ENCODE results near the gene DOK3. TPM values are rescaled to one million over a fixed set of nuclear protein-coding genes. Genes with fewer than 3 reads are reported as not detected.

The DOK3 gene
- total RNA-seq, 1 donor from 2014 or later = 4.2 TPM

DNA sequence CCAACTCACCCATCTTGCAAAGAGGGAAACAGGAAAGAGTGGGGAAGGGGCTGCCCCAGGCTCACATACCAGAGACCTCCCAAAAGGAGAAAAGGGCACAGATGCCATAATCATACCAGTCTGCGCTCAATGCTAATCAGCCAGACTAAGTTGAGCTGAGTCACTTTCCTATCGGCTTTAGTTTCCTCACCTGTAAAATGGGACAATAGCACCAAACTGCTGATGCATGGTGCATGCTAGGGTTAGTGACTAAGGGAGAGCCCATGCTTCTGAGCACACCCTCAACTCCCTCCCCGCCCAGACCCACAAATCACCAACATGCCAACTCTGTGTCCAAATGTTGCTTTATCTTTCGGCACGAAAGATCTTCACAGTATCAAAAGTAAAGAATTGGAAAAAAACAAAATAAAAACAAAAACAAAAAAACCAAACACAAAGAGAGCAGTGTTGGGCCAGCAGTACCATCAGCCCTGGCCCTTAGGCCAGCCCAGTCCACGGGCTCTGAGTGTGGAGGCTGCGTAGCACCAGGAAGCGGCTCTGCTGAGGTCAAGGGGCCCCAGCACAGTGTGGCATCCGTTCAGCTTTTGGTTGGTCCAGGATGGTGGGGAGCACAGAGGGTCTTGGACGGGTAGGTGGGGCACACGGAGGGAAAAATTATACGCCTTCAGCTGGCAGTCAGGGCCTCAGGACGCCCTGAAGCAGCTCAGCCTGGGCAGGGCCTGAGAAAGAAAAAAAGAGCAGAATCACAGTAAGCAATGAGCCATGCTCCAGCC lies 10.0 kb upstream of the DOK3 start:
- intact Hi-C loops (cut with DNase I) = no loop called here
- ATAC-seq (ENCODE audit: poor library complexity) (no peak), DNase-seq (peak; percentile 16)

DNA sequence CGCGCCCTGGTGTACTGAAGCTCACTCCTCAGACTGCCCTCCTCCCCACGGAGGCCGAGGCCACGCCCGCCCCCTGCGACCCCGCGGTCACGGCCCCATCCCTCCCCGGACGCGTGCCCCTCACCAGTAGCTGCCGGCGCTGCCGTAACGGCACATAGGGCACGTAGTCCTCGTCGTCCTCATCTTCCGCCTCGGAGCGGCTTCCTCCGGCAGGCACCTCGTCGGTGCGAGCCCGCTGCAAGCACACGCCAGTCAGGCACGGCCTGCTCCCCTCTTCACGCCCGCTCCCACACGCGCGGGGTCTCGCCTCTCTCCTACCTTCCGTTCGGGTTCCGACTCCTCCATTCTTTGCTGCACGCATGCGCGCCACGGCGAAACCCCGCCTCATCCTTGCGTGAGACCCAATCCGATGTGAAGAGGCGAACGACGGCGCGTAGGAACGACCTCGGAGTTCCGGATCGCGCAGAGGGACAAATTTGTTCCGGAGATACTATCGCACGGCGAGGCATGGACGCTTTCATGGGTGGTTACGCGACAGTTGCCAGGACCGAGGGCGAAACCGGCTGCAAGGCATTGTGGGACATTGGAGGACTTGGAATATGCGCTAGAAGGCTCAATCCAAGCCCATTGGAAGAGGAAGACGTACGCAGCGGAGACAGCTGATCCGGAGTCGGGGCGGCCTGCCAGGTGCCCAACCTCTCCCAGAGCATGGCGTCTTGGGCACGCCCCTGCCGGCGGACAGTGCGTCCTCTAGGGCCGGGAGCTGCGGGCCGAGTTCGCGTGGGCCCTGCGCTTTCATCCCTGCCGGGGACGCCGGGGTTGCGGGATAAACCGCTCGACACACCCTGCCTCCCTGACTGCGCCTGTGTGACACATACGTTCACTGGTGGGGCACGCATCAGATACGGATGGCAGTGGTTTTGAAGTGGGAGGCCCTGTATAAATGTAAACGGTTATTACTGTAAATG lies 7.3 kb upstream of the DOK3 start, which contains the start of gene DDX41:
Gene DDX41 (minus strand): TSS at position 361 of the 968 bp plus-strand sequence. CDS start 16 bp downstream, at position 345.
- ATAC-seq (ENCODE audit: poor library complexity) = peak; percentile 94
- intact Hi-C loops (cut with DNase I) = no loop called here
- DNase-seq = peak; percentile 98

GRCh38 chr5:177515580-177515979 lies 6.0 kb upstream of the DOK3 start:
- no peak for ATAC-seq (ENCODE audit: poor library complexity)

DNA sequence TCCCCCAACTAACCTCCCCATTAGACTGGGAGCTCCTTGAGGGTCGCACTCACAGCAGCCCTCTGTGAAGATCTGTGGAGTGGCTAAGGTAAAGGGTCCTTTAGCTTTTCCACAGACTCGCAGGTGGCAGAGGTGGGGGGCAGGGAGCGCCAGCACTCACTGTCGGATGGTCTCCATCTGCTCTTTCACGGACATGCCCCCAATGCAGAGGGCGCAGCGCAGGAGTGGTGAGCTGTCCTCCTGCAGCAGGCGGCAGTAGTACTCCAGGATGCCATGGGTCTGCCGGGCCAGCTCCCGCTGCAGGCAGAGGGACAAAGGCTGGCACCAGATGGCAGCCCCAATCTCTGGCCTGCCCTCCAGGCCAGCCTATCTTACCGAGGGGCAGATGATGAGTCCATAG lies 4.9 kb upstream of the DOK3 start:
- ATAC-seq (ENCODE audit: poor library complexity) (no peak), DNase-seq (no peak)
- intact Hi-C loops (cut with DNase I) = no loop called here

More at GRCh38 chr5:177515580-177515979, 6.0 kb upstream of the DOK3 start:
- DNase-seq = no peak
- intact Hi-C loops (cut with DNase I) = no loop called here

DNA sequence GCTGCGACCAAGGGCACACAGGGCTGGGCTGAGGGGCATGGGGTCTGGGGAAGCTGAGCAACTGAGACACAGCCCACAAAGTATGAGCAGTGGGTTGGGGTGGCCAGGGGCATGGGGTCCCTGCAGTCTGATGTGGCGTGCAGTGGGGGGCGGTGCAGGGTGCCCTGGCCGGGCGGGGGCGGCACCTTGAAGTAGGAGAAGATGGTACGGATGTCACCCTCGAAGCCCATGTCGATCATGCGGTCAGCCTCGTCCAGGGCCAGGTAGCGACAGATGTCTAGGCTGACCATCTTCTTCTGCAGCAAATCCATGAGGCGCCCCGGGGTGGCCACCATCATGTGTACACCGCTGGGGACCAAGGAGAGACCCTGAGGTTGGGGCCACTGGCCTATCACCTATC lies 3.9 kb upstream of the DOK3 start:
- intact Hi-C loops (cut with DNase I) = no loop called here
- ATAC-seq (ENCODE audit: poor library complexity) (no peak), DNase-seq (no peak)

DNA sequence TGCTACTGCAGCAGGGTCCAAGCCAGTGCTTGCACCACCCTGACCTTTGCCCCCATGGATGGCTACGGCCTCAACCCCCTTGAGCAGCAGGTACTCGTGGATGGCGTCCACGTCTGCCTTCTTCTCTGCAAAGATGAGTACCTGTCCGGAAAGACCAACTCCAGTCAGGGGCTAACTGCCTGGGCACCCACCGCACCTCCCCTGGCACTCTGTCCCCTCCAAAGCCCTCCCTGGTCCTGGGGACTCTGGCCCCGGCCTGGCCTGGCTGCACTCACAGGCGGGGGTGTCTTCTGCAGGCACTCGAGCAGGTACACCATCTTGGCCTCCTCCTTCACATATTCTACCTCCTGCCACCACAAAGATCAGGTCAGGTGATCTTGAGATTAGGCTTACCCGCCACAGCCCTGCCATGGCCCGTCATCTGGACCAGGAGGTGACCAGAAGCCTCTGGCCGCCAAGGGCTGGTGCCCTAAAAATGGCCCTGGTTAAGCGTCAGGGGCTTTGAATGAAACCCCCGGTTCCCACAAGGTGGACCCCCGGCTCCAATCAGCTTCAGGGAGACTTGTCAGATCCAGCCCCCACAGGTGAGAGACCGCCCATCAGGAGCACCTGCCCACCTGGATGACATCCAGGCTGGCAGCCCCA lies 3.2 kb upstream of the DOK3 start:
- intact Hi-C loops (cut with DNase I) = no loop called here
- DNase-seq = no peak
- ATAC-seq (ENCODE audit: poor library complexity) = no peak

DNA sequence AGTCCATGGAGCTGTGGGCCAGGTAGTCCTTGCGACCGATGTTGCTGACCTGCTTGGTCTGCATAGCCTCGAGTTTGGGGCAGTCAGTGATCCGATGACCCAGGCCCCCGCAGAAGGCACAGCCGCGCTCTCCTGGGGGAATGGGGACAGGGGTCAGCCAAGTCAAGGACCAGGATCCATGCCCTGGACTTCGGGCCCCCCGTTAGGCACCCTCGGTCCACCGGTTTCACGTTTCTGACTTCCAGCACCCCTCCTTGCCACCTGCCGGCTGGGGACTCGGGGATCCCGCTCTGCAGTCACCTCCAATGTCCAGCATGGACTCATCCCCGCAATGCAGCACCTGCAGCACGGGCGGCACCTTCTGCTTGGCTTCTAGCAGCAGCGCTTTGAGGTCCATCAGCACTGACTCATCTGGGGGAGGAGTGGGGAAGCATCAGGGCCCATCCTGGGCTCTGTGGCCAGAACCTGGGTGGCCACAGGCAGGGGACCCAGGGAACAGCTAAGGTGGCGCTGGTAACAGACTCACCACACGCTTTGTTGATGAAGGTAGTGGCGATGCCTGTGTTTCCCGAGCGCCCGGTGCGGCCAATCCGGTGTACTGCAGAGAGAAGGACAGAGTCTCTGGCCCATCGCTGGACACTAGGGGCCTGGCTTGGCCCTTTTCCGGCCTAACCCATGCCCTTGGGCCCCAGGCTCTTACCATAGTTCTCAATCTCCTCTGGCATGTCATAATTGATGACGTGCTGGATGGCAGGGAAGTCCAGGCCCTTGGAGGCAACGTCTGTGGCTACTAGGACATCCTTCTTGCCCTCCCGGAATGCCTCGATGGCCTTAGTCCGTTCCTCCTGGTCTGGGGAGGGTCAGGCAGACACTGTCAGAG lies 2.4 kb upstream of the DOK3 start:
- intact Hi-C loops (cut with DNase I) = no loop called here
- ATAC-seq (ENCODE audit: poor library complexity) (no peak), DNase-seq (no peak)

DNA sequence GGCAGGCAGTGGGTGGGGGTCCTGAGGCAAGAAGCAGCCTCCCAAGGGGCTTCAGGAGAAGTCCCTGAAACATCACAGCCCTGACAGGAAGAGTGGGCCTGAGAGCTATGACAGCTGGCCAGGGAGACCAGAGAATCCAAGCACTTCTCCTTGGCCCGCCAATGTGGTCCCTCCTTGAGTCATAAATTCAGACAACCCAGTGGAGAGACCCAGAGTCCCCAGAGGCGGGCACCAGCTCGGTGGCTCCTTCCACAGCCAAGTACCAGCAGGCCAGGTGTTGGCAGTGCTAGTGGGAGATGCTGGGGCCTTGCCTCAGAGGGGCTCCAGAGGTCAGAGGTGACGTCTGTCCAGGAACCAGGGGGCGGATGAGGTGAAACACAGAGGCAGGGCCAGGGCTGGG lies 1.6 kb upstream of the DOK3 start:
- ATAC-seq (ENCODE audit: poor library complexity) (no peak), DNase-seq (no peak)
- intact Hi-C loops (cut with DNase I) = no loop called here

GRCh38 chr5:177510567-177511053 lies 984 bp upstream of the DOK3 start:
- ATAC-seq (ENCODE audit: poor library complexity) (no peak), DNase-seq (no peak)
- intact Hi-C loops (cut with DNase I) = no loop called here

GRCh38 chr5:177509991-177510566 lies 453 bp upstream of the DOK3 start:
- ATAC-seq (ENCODE audit: poor library complexity) (no peak), DNase-seq (no peak)
- intact Hi-C loops (cut with DNase I) = no loop called here

GRCh38 chr5:177508837-177509236 lies 789 bp downstream of the DOK3 start:
- peak; percentile 40 for DNase-seq
- intact Hi-C loops (cut with DNase I) = no loop called here
- ATAC-seq (ENCODE audit: poor library complexity) = no peak

DNA sequence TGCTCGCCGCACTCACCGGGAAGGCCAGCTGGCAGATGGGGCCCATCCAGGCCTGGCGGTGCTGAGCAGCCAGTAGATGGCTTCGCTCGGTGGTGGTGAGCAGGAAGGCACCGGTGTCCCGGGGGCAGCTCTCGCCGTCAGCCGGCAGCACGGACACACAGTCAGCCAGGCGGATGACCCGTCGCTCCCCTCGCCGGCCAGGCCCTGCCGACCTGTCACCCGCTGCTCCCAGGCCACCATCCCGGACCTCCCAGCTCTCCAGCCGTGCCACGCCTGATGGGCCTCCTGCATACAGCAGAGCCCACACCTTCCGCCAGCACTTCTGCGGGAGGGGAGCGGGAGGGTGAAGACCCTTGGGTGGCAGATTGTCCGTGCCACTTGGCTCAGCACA lies 1.4 kb downstream of the DOK3 start:
- ATAC-seq (ENCODE audit: poor library complexity) = no peak
- DNase-seq = peak; percentile 38
- intact Hi-C loops (cut with DNase I) = no loop called here

- DNase-seq (no peak), ATAC-seq (ENCODE audit: poor library complexity) (no peak)
- intact Hi-C loops (cut with DNase I) = no loop called here
Observed at GRCh38 chr5:177507596-177508220, 1.9 kb downstream of the DOK3 start.

- ATAC-seq (ENCODE audit: poor library complexity) (no peak), DNase-seq (no peak)
- intact Hi-C loops (cut with DNase I) = no loop called here
Observed at GRCh38 chr5:177507165-177507564, 2.5 kb downstream of the DOK3 start.

GRCh38 chr5:177505075-177505474 lies 4.6 kb downstream of the DOK3 start:
- ATAC-seq (ENCODE audit: poor library complexity) (no peak), DNase-seq (no peak)
- intact Hi-C loops (cut with DNase I) = no loop called here

- intact Hi-C loops (cut with DNase I) = no loop called here
- ATAC-seq (ENCODE audit: poor library complexity) (no peak), DNase-seq (no peak)
Observed at GRCh38 chr5:177504086-177505056, 5.3 kb downstream of the DOK3 start.

All from Right ventricle myocardium superior (tissue), 1 donor.